ENCODE data around the gene ASPSCR1. TPM values are rescaled to one million over a fixed set of nuclear protein-coding genes. Genes with fewer than 3 reads are reported as not detected.

Gene ASPSCR1
- total and polyA plus RNA-seq, 2 of the 8 experiments (the other 6 are each of a cell fraction or from before 2014, with no cell fraction given), result 33.3 to 43.7 TPM

- no peak for TF ChIP-seq FOSL1 (IDR thresholded peaks at IDR 0.05; ENCODE audit: insufficient read depth, low read depth, low read length)
Observed at GRCh38 chr17:82051776-82052637, 74.6 kb downstream of the ASPSCR1 start, which contains the start of the genes GPS1 and RFNG (continued).
